Measurements from ENCODE around the gene SF3A1. TPM values are rescaled to one million over a fixed set of nuclear protein-coding genes. Genes with fewer than 3 reads are reported as not detected.

Gene SF3A1
- total RNA-seq, 1 donor from 2014 or later, result 27.7 TPM

DNA sequence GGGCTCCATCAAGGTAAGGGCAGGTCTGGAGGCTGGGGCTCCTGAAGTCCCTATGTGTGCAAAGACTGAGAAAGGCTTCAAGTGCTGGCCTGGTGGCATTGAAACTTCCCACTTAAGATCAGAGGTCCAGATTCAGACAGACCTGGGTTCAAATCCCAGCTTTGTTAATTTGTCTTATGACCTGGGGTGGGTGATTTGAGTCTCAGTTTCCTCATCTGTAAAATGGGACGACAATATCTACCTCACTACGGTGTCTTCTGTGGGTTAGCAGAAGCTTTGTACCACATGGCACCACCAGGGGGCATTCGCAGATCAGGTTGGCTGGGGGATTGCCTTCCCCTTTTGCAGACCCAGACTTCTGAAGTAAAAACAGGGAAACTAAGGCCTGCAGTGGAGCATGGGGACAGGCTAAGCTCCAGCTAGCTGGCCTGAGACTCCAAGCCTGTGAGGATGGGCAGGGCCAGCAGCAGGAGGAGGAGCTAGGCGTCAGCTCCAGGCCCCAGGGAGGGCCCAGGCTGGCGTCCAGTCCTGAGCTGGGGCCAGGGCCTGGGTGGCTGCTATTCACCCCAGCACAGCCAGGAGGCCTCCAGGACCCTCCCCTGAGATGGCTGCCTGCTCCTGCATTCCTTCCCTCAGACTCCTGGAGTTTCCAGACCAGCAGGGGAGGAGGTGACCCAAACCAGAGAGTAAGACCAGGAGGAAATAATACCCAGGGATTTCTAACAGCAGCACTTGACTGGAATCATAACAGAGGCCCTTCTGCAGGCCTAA, 68.9 kb downstream of the SF3A1 start:
- DNase-seq (ENCODE audit: low spot score), result peak; percentile 96

DNA sequence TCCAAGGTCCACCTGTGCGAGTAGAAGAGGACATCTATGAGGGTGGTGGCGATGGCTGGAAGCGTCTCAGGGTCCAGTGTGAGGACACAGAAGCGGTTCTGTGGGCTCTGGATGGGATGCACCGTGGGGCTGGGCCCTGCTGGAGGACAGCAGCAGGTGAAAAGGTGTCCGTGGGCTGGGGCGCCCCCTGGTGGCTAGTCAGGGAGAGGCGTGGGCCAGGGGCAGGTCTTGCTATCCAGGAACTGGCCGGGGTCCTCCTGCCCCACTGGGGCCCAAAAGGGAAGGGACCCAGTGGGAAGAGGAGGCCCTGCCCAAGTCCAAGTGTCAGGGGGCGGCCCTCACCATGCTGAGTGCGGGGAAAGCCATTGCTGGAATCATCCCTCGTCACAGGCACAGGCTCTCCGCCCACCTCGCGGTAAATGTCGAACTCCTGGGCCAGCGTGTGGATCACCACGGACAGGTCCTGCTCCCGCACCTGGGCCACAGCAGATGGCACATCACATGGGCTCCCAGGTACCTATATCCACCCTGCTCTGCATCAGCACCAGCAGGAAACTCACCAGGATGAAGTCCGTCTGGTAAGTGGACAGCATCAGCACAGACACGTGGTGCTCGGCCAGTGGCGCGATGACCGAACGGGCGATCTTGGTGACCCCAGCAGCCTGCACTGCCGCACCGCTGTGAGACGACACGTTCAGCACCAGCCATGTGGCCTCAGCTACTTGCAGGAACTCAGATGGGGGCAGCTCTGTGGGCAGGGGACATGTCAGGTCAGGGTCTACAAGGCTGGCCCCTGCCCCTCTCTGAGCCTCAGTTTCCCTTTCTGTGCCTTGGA, 69.7 kb downstream of the SF3A1 start:
- DNase-seq (ENCODE audit: low spot score), result no peak

DNA sequence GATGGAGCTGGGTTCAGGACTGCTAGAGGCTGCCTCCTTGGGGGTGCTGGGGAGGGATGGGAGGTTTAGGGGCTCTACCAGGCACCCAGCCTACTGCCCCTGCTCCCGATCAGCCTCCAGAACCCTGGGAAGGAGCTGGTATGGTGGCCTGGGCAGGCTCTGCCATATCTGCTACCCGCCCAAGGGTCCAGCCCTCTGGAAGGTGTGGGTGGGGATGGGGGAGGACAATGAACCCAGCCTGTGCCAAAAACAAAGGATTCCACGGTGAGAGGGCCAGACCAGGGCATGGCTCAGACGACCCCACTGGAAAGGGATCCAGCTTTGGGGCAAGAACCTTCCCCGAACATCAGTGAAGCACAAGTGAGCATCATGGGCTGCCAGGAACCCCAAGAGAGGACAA, 70.4 kb downstream of the SF3A1 start:
- no peak for DNase-seq (ENCODE audit: low spot score)

DNA sequence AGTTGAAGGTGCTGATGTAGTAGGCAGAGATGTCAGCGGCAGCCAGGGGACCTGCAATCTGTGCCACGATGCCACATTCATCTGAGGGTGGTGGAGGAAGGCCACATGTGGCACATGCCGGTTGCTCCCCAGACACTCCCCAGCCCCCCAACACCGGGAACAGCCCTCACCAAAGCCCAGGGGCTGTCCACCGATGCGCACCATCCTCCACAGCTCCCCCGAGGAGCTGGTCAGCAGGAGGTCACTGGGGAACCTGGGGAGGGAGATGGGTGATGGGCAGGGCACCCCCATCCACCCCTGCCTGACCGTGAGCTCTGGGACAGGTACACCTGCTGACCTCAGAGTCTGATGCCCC, 70.9 kb downstream of the SF3A1 start:
- no peak for DNase-seq (ENCODE audit: low spot score)

DNA sequence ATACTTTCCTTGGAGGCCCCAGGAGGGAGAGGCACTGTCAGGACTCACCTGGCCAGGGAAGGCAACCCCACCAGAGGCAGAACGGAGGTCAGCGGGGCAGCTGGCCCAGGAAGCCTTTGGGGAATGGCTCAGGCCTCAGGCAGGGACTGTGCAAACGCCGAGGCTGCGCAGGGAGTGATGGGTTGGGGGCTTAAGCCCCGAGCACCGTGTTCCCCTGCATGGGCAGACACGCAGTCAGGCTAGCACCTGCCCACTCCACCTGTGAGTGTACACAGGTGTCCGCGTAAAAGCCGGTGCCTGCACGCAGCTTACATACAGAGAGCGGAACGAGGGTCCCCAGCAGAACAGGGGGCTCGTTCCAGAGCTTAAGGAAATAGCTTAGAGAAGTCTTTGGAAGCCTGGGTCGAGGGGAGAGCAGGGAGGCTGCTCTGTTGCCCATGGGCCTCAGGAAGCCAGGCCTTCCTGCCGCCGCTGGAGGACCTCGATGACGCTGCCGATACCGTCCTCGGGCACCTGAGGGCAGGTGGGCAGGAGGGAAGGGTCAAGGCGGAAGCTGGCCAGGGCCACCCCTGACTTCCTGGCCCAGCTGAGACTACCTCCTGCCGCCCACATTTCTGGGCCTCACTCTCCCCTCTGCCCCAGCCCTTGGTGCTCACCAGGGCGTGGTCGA, 71.4 kb downstream of the SF3A1 start:
- DNase-seq (ENCODE audit: low spot score), result no peak

DNA sequence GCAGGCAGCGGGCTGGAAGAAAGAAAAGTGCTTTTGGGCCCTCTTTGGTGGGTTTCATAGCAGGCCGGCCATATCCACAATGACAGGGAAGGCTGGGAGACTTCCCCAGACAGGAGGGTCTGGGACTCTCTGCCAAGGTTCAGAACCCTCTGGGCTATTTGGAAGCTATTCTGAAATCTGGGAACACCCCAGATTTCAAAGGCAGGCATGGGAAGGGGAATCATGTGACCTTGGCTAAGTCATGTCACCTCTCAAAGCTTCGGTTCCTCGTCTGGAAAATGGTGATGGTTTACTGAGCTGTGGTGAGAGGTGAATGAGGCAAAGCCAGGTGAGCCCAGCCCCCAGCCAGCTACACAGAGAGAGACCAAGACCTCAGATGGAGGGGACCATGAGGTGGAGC, 72.0 kb downstream of the SF3A1 start:
- DNase-seq (ENCODE audit: low spot score), result no peak

DNA sequence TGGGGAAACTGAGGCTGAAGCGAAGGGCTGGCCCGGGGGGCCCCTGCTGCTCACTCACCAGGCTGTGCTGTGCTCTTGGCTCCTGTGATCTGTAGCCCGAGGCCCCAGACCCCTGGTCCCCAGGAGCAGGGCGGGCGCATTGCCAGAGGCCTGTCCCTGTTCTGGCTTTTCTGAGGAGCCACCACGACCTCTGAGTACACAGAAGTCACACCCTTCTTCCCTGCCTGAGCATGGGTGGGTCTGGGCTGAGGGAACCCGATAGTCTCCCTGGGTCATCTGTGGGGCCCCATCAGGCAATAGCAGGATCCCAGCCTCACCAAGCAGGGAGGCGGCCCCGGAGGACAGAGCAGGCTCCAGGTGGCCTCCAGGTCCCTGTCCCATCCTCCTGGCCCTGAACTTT, 72.5 kb downstream of the SF3A1 start:
- DNase-seq (ENCODE audit: low spot score), result no peak

DNA sequence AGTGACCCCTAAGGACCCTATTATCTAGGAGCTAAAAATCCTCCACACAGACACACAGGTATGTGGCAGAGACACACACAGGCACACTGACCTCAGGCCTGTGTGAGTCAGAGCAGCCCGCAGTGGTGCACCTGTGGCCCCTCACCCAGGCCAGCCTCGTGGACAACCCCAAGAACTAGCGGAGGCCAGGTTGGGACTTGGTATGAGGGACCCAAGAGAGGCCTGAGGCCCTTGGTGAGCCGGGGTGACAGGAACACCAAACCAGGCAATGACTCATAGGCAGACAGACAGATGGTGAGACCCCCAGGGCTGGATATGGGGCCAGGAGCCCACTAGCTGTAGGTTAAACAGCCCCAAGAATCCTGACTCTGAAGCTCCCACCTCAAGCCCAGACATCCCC, 73.4 kb downstream of the SF3A1 start:
- DNase-seq (ENCODE audit: low spot score), result no peak

DNA sequence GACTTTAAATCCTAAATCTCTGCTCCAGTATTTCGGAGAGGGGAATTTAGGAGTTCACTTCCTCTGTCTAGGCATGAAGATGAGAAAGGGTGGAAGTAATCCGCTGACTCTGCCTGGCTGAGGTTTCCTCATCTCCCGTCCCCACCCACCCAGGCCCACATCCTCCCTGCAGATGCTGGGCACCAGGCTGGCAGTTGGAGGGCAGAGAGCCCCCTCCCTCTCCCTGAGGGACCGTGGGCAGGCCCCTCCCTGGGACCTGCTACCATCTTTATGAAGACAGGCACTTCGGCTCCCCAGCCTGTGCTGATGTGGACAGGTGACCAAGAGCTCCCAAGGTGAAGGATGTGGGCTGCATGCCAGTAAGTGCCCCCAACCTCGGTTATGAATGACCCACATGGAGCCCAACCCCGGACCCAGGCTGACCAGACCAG, 74.1 kb downstream of the SF3A1 start:
- no peak for DNase-seq (ENCODE audit: low spot score)

Other genes with a start within 250 kb of the SF3A1 start
- 1.7 TPM for gene LIF, start 110.1 kb downstream of the SF3A1 start, total RNA-seq (ENCODE audit: insufficient read depth, low replicate concordance)
- 4.8 TPM for gene OSM, start 90.0 kb downstream of the SF3A1 start, total RNA-seq (ENCODE audit: insufficient read depth, low replicate concordance)
- gene CASTOR1, start 67.4 kb downstream of the SF3A1 start, total RNA-seq (ENCODE audit: insufficient read depth, low replicate concordance), result 9.1 TPM
- 40.0 TPM for gene TBC1D10A, start 30.0 kb downstream of the SF3A1 start, total RNA-seq (ENCODE audit: insufficient read depth, low replicate concordance)
- gene CCDC157, start 113 bp upstream of the SF3A1 start, total RNA-seq (ENCODE audit: insufficient read depth, low replicate concordance), result 1.7 TPM
- 30.1 TPM for gene RNF215, start 30.5 kb upstream of the SF3A1 start, total RNA-seq (ENCODE audit: insufficient read depth, low replicate concordance)
- 0.48 TPM for gene SEC14L2, start 40.1 kb upstream of the SF3A1 start, total RNA-seq (ENCODE audit: insufficient read depth, low replicate concordance)
- gene MTFP1, start 68.9 kb upstream of the SF3A1 start, total RNA-seq (ENCODE audit: insufficient read depth, low replicate concordance), result 7.9 TPM
- 2.9 TPM for gene SEC14L3, start 115.1 kb upstream of the SF3A1 start, total RNA-seq (ENCODE audit: insufficient read depth, low replicate concordance)
- not detected for gene SEC14L4, start 148.8 kb upstream of the SF3A1 start, total RNA-seq (ENCODE audit: insufficient read depth, low replicate concordance)
- 2.4 TPM for gene SEC14L6, start 189.8 kb upstream of the SF3A1 start, total RNA-seq (ENCODE audit: insufficient read depth, low replicate concordance)
- gene GAL3ST1, start 217.8 kb upstream of the SF3A1 start, total RNA-seq (ENCODE audit: insufficient read depth, low replicate concordance), result not detected
- gene PES1, start 235.0 kb upstream of the SF3A1 start, total RNA-seq (ENCODE audit: insufficient read depth, low replicate concordance), result 43.1 TPM